ENCODE measurements around the gene BRINP2.

- TF ChIP-seq CTCF (IDR thresholded peaks at IDR 0.05), result no peak
- TF ChIP-seq POLR2A (IDR thresholded peaks at IDR 0.05), result no peak
Measured at GRCh38 chr1:177274687-177275211, 104.0 kb downstream of the BRINP2 start.

Data from right lobe of liver (tissue), 4 donors.